B cell (primary cell): Measurements from ENCODE around the gene NDC1. TPM values are rescaled to one million over a fixed set of nuclear protein-coding genes. Genes with fewer than 3 reads are reported as not detected.

Experiments
- ATAC-seq: fragments of 200-7000 bp; cut with Tn5 transposase; one replicate; pipeline ENCODE4 v1.10.0; 2021; ENCODE audit warnings: low read depth, mild to moderate bottlenecking, moderate number of reproducible peaks, moderate library complexity
- CTCF ChIA-PET: fragments of 350-600 bp; sonication (Branson Sonifier 250); formaldehyde crosslinking; loops from one replicate; lab custom pipeline; 2021; ENCODE audit warnings: antibody characterized with exemption, inconsistent platforms; lab: Charles Lee
- POLR2A ChIA-PET: fragments of 350-600 bp; sonication (Branson Sonifier 250); formaldehyde crosslinking; loops from one replicate; lab custom pipeline; 2021; ENCODE audit warnings: antibody characterized with exemption; lab: Charles Lee
- DNase-seq: peaks from one replicate; pipeline ENCODE4 v3.0.0; 2013
- H2AFZ ChIP-seq: 2 replicates; pipeline ENCODE4 v1.6.1; 2012; ENCODE audit warnings: mild to moderate bottlenecking, low read depth, low read length; ENCODE audit not compliant: insufficient read depth, poor library complexity, severe bottlenecking
- H3K27ac ChIP-seq, 2 donors: 1 replicate in 1 of 2; 2 replicates in 1 of 2; pipeline ENCODE4 v1.5.1; 2012 to 2013; ENCODE audit warnings: low read length in 2 of 2, mild to moderate bottlenecking in 2 of 2, moderate library complexity in 1 of 2
- H3K27me3 ChIP-seq, 4 experiments: fragments of 200-600 bp in 1 of 4; sonication (generic) in 1 of 4; replicated peaks in 1 of 4; 1 replicate in 2 of 4; 2 replicates in 2 of 4; pipeline versions ENCODE4 v1.6.1 to v1.7.0; 2013 to 2016; ENCODE audit warnings: low read length in 3 of 4, mild to moderate bottlenecking in 2 of 4, mixed read lengths in 1 of 4, moderate library complexity in 1 of 4; ENCODE audit not compliant: insufficient read depth in 4 of 4, control insufficient read depth in 3 of 4; ENCODE audit errors: control extremely low read depth in 1 of 4
- H3K36me3 ChIP-seq, 2 experiments: replicated peaks in 1 of 2; 1 replicate in 1 of 2; 2 replicates in 1 of 2; pipeline versions ENCODE4 v1.6.1 to v1.7.1; 2013; ENCODE audit warnings: low read length in 1 of 2; ENCODE audit not compliant: insufficient read depth in 2 of 2, control insufficient read depth in 1 of 2; ENCODE audit errors: control extremely low read depth in 1 of 2, extremely low read depth in 1 of 2
- H3K4me1 ChIP-seq, 2 donors: fragments of 200-600 bp in 1 of 2; sonication (generic) in 1 of 2; 1 replicate in 1 of 2; 2 replicates in 1 of 2; pipeline versions ENCODE4 v1.5.1 to v1.6.1; 2013 to 2017; ENCODE audit warnings: low read length in 2 of 2; ENCODE audit not compliant: control insufficient read depth in 2 of 2, insufficient read depth in 2 of 2
- H3K4me2 ChIP-seq: replicated peaks from 2 replicates; pipeline ENCODE3; 2012; ENCODE audit warnings: mild to moderate bottlenecking, low read depth, low read length; ENCODE audit not compliant: poor library complexity, severe bottlenecking
- H3K4me3 ChIP-seq, 5 experiments: fragments of 200-600 bp in 1 of 5; sonication (generic) in 1 of 5; 1 replicate in 3 of 5; 2 replicates in 2 of 5; pipeline versions ENCODE4 v1.5.1 to v1.7.0; 2011 to 2016; ENCODE audit warnings: low read length in 4 of 5, mild to moderate bottlenecking in 4 of 5, low read depth in 2 of 5, control low read depth in 1 of 5, moderate library complexity in 1 of 5; ENCODE audit not compliant: insufficient read depth in 1 of 5; ENCODE audit errors: control extremely low read depth in 1 of 5, extremely low read depth in 1 of 5
- H3K79me2 ChIP-seq: fragments of 200-600 bp; sonication (generic); one replicate; pipeline ENCODE4 v1.6.0; 2016; ENCODE audit warnings: low read length; ENCODE audit not compliant: control insufficient read depth, insufficient read depth
- H3K9ac ChIP-seq: fragments of 200-600 bp; sonication (generic); 2 replicates; pipeline ENCODE4 v1.6.1; 2017; ENCODE audit warnings: mild to moderate bottlenecking, low read length, moderate library complexity
- H3K9me3 ChIP-seq, 3 donors: one replicate each; pipeline versions ENCODE4 v1.6.1 to v1.7.1; 2013; ENCODE audit warnings: low read length in 2 of 3; ENCODE audit not compliant: control insufficient read depth in 2 of 3, insufficient read depth in 1 of 3; ENCODE audit errors: control extremely low read depth in 1 of 3
- H4K20me1 ChIP-seq: 2 replicates; pipeline ENCODE4 v1.6.0; 2012; ENCODE audit warnings: mild to moderate bottlenecking, low read length; ENCODE audit not compliant: insufficient read depth, control insufficient read depth, poor library complexity, severe bottlenecking
- H3K27ac Mint-ChIP-seq: one replicate; pipeline ENCODE4 v1.8.0; 2021; ENCODE audit warnings: mixed read lengths
- H3K27me3 Mint-ChIP-seq: one replicate; pipeline ENCODE4 v1.8.0; 2021; ENCODE audit warnings: mixed read lengths
- H3K4me1 Mint-ChIP-seq: one replicate; pipeline ENCODE4 v1.8.0; 2021; ENCODE audit warnings: mixed read lengths
- H3K4me3 Mint-ChIP-seq: one replicate; pipeline ENCODE4 v1.8.0; 2021; ENCODE audit warnings: mixed read lengths
- H3K9me3 Mint-ChIP-seq: one replicate; pipeline ENCODE4 v1.8.0; 2022; ENCODE audit warnings: mixed read lengths; ENCODE audit not compliant: insufficient read depth
- EZH2 ChIP-seq: IDR thresholded peaks from 2 replicates; pipeline ENCODE4 v1.6.1; 2012; ENCODE audit warnings: borderline replicate concordance, low read depth, mild to moderate bottlenecking, moderate library complexity, low read length; ENCODE audit not compliant: insufficient read depth, poor library complexity, severe bottlenecking
- WGBS: methylation state at CpG from one replicate; pipeline ENCODE4 v1.1.5; 2013; ENCODE audit warnings: missing lambda C conversion rate; ENCODE audit not compliant: insufficient coverage; 5-methylcytosine and 5-hydroxymethylcytosine counted together
- intact Hi-C: fragments of 100-400 bp; cut with micrococcal nuclease; formaldehyde crosslinking; loops from one replicate; pipeline ENCODE4 v1.10.0; 2022
- polyA plus RNA-seq: library from polyadenylated mRNA; depleted of rRNA; stranded (reverse); fragments of >200 nt; gene quantifications from 2 replicates; pipeline ENCODE4 v1.2.3, GENCODE V29; 2012
- total RNA-seq, 2 donors: library from RNA; stranded (reverse); fragments of 120-200 nt in 1 of 2; gene quantifications; 1 replicate in 1 of 2; 2 replicates in 1 of 2; pipeline versions ENCODE4 v1.2.3 to v1.2.4, GENCODE V29; 2013 to 2022
- TF ChIP-seq, protein P1 (sequence below): fragments of 200-600 bp; IDR thresholded peaks from one replicate; pipeline ENCODE4 v1.8.0; 2022; ENCODE audit warnings: antibody characterized with exemption, mild to moderate bottlenecking

The NDC1 gene
- total and polyA plus RNA-seq, 2 donors (not counting 1 experiment from before 2014, with no cell fraction given): 5.0 to 12.0 TPM

DNA sequence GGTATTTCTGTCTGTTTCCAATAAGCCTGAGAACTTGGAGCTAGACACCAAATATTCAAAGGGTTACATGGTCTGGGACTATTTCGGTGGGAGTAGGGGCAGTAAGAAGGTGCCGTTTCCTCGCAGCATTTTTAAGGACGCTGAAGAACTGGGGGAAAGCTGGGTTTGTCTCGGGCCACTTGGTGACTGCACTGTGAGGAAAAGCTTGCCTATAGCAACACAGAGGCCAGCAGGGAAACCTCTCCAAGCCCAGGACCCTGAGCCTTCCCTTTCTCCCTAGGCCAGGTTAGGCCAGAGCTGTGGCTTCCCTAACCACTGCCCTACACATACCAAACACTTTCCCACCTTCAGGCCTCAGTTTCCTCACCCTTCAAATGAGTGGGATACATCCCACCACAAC, 102.4 kb downstream of the NDC1 start:
- peaks cover 0 to 4% (median 0%) of the 10 kb centered on the region in 3 donors for H3K9me3 ChIP-seq
- no peaks in the 10 kb centered on the region for H3K79me2 ChIP-seq
- H3K27me3 ChIP-seq: peaks cover 0 to 39% (median 22%) of the 10 kb centered on the region in 4 experiments
- Mint-ChIP-seq H3K4me1 (peaks cover 11% of the 10 kb centered on the region), H3K9me3 (no peaks in the 10 kb centered on the region), H3K4me3 (no peak overlapping the region), H3K27ac (no peak overlapping the region), H3K27me3 (peaks cover 49% of the 10 kb centered on the region)
- ChIA-PET POLR2A (no interaction called here), CTCF (no interaction called here)
- no peak overlapping the region for H3K4me3 ChIP-seq
- intact Hi-C loops: no loop called here
- ATAC-seq: no peak
- WGBS: 93% methylated on average over 5 of the region's 5 CpGs
- H3K27ac ChIP-seq: no peak overlapping the region
- DNase-seq: no peak
- H3K4me1 ChIP-seq: peaks cover 11 to 20% of the 10 kb centered on the region in 2 donors
- no peak for TF ChIP-seq EZH2
- TF ChIP-seq, protein P1, sequence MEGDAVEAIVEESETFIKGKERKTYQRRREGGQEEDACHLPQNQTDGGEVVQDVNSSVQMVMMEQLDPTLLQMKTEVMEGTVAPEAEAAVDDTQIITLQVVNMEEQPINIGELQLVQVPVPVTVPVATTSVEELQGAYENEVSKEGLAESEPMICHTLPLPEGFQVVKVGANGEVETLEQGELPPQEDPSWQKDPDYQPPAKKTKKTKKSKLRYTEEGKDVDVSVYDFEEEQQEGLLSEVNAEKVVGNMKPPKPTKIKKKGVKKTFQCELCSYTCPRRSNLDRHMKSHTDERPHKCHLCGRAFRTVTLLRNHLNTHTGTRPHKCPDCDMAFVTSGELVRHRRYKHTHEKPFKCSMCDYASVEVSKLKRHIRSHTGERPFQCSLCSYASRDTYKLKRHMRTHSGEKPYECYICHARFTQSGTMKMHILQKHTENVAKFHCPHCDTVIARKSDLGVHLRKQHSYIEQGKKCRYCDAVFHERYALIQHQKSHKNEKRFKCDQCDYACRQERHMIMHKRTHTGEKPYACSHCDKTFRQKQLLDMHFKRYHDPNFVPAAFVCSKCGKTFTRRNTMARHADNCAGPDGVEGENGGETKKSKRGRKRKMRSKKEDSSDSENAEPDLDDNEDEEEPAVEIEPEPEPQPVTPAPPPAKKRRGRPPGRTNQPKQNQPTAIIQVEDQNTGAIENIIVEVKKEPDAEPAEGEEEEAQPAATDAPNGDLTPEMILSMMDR: no peak
- H2AFZ ChIP-seq: no peak overlapping the region
- H3K4me2 ChIP-seq: no peak overlapping the region
- H3K36me3 ChIP-seq: no peaks in the 10 kb centered on the region
- H3K9ac ChIP-seq: no peak overlapping the region
- no peaks in the 10 kb centered on the region for H4K20me1 ChIP-seq

DNA sequence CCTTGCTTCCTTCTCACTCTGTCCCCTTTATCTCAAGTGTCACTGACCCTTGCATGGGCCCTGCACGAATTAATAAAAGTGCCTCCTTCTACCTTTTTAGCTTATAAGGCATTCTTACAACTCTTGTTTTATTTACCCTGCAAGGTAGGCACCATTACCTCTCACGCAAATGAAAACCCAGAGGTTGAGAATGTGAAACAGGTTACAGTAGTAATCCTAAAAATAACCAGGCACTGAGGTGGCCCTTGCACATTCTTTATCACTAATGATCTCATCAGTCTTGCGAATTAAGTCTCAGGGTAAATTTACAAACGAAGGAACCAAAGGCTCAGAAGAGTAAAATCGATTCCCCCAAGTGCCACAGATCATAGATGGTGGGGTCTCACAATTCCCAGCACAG, 102.8 kb downstream of the NDC1 start:
- DNase-seq (no peak), ATAC-seq (no peak)
- Histone ChIP-seq H3K27ac (no peak overlapping the region), H3K27me3 (peaks cover 0 to 35% (median 22%) of the 10 kb centered on the region in 4 experiments), H3K4me3 (no peak overlapping the region), H3K9ac (no peak overlapping the region), H4K20me1 (no peaks in the 10 kb centered on the region), H3K36me3 (no peaks in the 10 kb centered on the region), H3K9me3 (peaks cover 0 to 4% (median 0%) of the 10 kb centered on the region in 3 donors), H3K4me1 (peaks cover 11 to 20% of the 10 kb centered on the region in 2 donors), H3K79me2 (no peaks in the 10 kb centered on the region), H3K4me2 (no peak overlapping the region), H2AFZ (no peak overlapping the region)
- POLR2A ChIA-PET: no interaction called here
- Mint-ChIP-seq H3K9me3 (no peaks in the 10 kb centered on the region), H3K27ac (no peak overlapping the region), H3K4me3 (no peak overlapping the region), H3K27me3 (peaks cover 50% of the 10 kb centered on the region), H3K4me1 (peaks cover 11% of the 10 kb centered on the region)
- WGBS: 82% methylated on average over 2 of the region's 5 CpGs
- CTCF ChIA-PET: no interaction called here
- TF ChIP-seq EZH2: no peak
- TF ChIP-seq, protein P1: no peak
- intact Hi-C loops: no loop called here
